OCI-LY1 (cell line): ENCODE data around the gene FLAD1.

Source experiments
- H2AFZ ChIP-seq: fragments of 200-600 bp; sonication (generic), shearing (Covaris generic); 2 replicates; pipeline ENCODE4 v1.6.0; 2014; ENCODE audit warnings: antibody characterized with exemption, mild to moderate bottlenecking, low read length
- H3F3A ChIP-seq: fragments of 200-600 bp; sonication (generic), shearing (Covaris generic); 2 replicates; pipeline ENCODE4 v1.6.0; 2014; ENCODE audit warnings: mild to moderate bottlenecking, antibody characterized with exemption, low read length, moderate library complexity; ENCODE audit not compliant: insufficient read depth
- H3K27ac ChIP-seq: fragments of 200-600 bp; sonication (generic); 2 replicates; pipeline ENCODE4 v1.5.1; 2014; ENCODE audit warnings: low read length, mixed run types, mild to moderate bottlenecking, low read depth; ENCODE audit not compliant: poor library complexity, severe bottlenecking
- H3K27me3 ChIP-seq: fragments of 200-600 bp; sonication (generic); 2 replicates; pipeline ENCODE4 v1.6.0; 2014; ENCODE audit warnings: antibody characterized with exemption, mild to moderate bottlenecking, low read length, moderate library complexity; ENCODE audit not compliant: insufficient read depth
- H3K36me3 ChIP-seq: fragments of 200-600 bp; sonication (generic); 2 replicates; pipeline ENCODE4 v1.6.1; 2014; ENCODE audit warnings: mild to moderate bottlenecking, antibody characterized with exemption, low read length, moderate library complexity, mixed read lengths; ENCODE audit not compliant: insufficient read depth
- H3K4me1 ChIP-seq: fragments of 200-600 bp; sonication (generic); 2 replicates; pipeline ENCODE4 v1.5.1; 2014; ENCODE audit warnings: mild to moderate bottlenecking, low read length, moderate library complexity; ENCODE audit not compliant: insufficient read depth, severe bottlenecking
- H3K4me2 ChIP-seq: fragments of 200-600 bp; sonication (generic), shearing (Covaris generic); 2 replicates; pipeline ENCODE4 v1.6.1; 2014; ENCODE audit warnings: low read length
- H3K4me3 ChIP-seq: fragments of 200-600 bp; sonication (generic); 2 replicates; pipeline ENCODE4 v1.5.1; 2014; ENCODE audit warnings: low read length, low read depth, mild to moderate bottlenecking, mixed read lengths; ENCODE audit not compliant: poor library complexity, severe bottlenecking
- H3K79me2 ChIP-seq: fragments of 200-600 bp; shearing (Covaris generic); 2 replicates; pipeline ENCODE4 v1.6.1; 2016; ENCODE audit warnings: mixed run types, low read length, mixed read lengths; ENCODE audit not compliant: insufficient read depth
- H3K9ac ChIP-seq: fragments of 200-600 bp; sonication (generic), shearing (Covaris generic); 2 replicates; pipeline ENCODE4 v1.6.1; 2014; ENCODE audit warnings: mild to moderate bottlenecking, low read length, mixed read lengths
- H3K9me2 ChIP-seq: fragments of 200-600 bp; sonication (generic), shearing (Covaris generic); 2 replicates; pipeline ENCODE4 v1.6.1; 2014; ENCODE audit warnings: low read depth, mild to moderate bottlenecking, low read length, mixed read lengths
- H3K9me3 ChIP-seq: fragments of 200-600 bp; shearing (Covaris generic); 2 replicates; pipeline ENCODE4 v1.6.1; 2014; ENCODE audit warnings: low read length, mixed read lengths
- H4K20me1 ChIP-seq: fragments of 200-600 bp; sonication (generic), shearing (Covaris generic); 2 replicates; pipeline ENCODE4 v1.6.0; 2016; ENCODE audit warnings: mild to moderate bottlenecking, low read length; ENCODE audit not compliant: insufficient read depth
- CTCF ChIP-seq: fragments of 200-600 bp; sonication (generic), shearing (Covaris generic); IDR thresholded peaks from 2 replicates; pipeline ENCODE4 v1.5.1; 2017; ENCODE audit warnings: mild to moderate bottlenecking, antibody characterized with exemption, low read length, moderate library complexity, mixed read lengths
- EZH2 ChIP-seq: fragments of 200-600 bp; sonication (generic), shearing (Covaris generic); IDR thresholded peaks from 2 replicates; pipeline ENCODE4 v1.8.0; 2017; ENCODE audit warnings: borderline replicate concordance, mixed run types, mild to moderate bottlenecking, antibody characterized with exemption, low read length, moderate library complexity, mixed read lengths

The FLAD1 gene

GRCh38 chr1:155029513-155030242 lies 46.5 kb downstream of the FLAD1 start:
- H3F3A ChIP-seq, result no peaks in the 10 kb centered on the region
- H3K9me3 ChIP-seq, result no peaks in the 10 kb centered on the region
- H3K4me2 ChIP-seq, result no peak overlapping the region
- no peak overlapping the region for H3K4me3 ChIP-seq
- no peak overlapping the region for H3K9ac ChIP-seq
- H3K27me3 ChIP-seq, result peaks cover 4% of the 10 kb centered on the region; the same call in 1 of the 2 replicates
- no peaks in the 10 kb centered on the region for H3K79me2 ChIP-seq
- H2AFZ ChIP-seq, result no peak overlapping the region
- H3K9me2 ChIP-seq, result no peaks in the 10 kb centered on the region
- TF ChIP-seq EZH2 (no peak), CTCF (no peak)
- no peaks in the 10 kb centered on the region for H3K4me1 ChIP-seq
- no peaks in the 10 kb centered on the region for H3K36me3 ChIP-seq
- H3K27ac ChIP-seq, result no peak overlapping the region
- H4K20me1 ChIP-seq, result no peaks in the 10 kb centered on the region

DNA sequence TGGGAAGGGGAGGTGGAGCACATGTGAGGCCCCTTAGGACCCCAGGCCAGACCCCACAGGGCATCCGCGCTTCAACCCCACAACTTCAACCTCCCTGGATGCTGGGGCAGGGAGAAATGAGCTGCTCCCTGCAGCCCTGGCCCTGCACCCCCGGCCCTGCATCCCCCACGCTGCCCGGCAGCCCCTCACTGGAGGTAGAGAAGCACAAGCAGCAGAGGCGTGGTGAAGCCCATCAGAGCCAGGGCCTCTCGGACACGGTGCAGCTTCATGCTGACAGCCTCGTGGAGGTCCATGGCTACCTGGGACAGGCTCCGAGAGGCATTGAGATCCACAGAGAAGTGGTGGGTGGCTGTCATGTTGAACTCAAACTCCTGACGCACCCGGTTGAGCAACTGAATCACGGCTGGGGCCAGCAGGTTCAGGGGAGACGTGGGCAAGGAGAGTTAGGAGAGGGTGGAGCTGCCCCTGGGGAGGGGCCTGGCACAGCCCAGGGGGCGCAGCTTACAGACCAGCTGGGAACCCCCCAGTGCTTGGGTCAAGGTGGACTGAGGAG lies 47.2 kb downstream of the FLAD1 start:
- no peaks in the 10 kb centered on the region for H3K79me2 ChIP-seq
- H3K9ac ChIP-seq, result no peak overlapping the region
- H3K9me2 ChIP-seq, result no peaks in the 10 kb centered on the region
- H3K36me3 ChIP-seq, result no peaks in the 10 kb centered on the region
- no peaks in the 10 kb centered on the region for H3K9me3 ChIP-seq
- H3K27me3 ChIP-seq, result peaks cover 4% of the 10 kb centered on the region; the same call in 1 of the 2 replicates
- no peak overlapping the region for H3K27ac ChIP-seq
- H2AFZ ChIP-seq, result no peak overlapping the region
- no peak overlapping the region for H3K4me2 ChIP-seq
- H3K4me3 ChIP-seq, result no peak overlapping the region
- no peak for TF ChIP-seq CTCF
- no peaks in the 10 kb centered on the region for H3F3A ChIP-seq
- H4K20me1 ChIP-seq, result no peaks in the 10 kb centered on the region
- no peaks in the 10 kb centered on the region for H3K4me1 ChIP-seq

GRCh38 chr1:155030899-155031298 lies 47.8 kb downstream of the FLAD1 start:
- no peak overlapping the region for H3K27ac ChIP-seq
- no peak overlapping the region for H3K9ac ChIP-seq
- H3K4me1 ChIP-seq, result no peaks in the 10 kb centered on the region
- H3K27me3 ChIP-seq, result peaks cover 4% of the 10 kb centered on the region; the same call in 1 of the 2 replicates
- no peak overlapping the region for H3K4me2 ChIP-seq
- no peaks in the 10 kb centered on the region for H3K79me2 ChIP-seq
- no peaks in the 10 kb centered on the region for H3K36me3 ChIP-seq
- TF ChIP-seq EZH2 (no peak), CTCF (no peak)
- no peaks in the 10 kb centered on the region for H4K20me1 ChIP-seq
- no peak overlapping the region for H3K4me3 ChIP-seq
- no peaks in the 10 kb centered on the region for H3K9me3 ChIP-seq
- H3K9me2 ChIP-seq, result no peaks in the 10 kb centered on the region
- no peaks in the 10 kb centered on the region for H3F3A ChIP-seq
- H2AFZ ChIP-seq, result no peak overlapping the region
